Daoy (cell line): ENCODE results near the gene ST6GALNAC1. TPM values are rescaled to one million over a fixed set of nuclear protein-coding genes. Genes with fewer than 3 reads are reported as not detected.
A peak's percentile ranks its signal among the peaks of the same experiment; 100 is the strongest.
"Not testable (repeated sequence)": the region's sequence is repeated elsewhere in the genome, so short reads cannot be mapped to it uniquely, and the experiment has no call there.

Source experiments
- DNase-seq: peaks from one replicate; pipeline ENCODE4 v3.0.0-alpha.2; 2015; ENCODE audit warnings: low read depth
- total RNA-seq: library from RNA; depleted of rRNA; stranded (reverse); fragments of >200 nt; shearing (Covaris generic); gene quantifications from 2 replicates; pipeline ENCODE4 v1.2.3, GENCODE V29; 2014

Gene ST6GALNAC1
- total RNA-seq, 1 experiment from 2014 or later: not detected

DNA sequence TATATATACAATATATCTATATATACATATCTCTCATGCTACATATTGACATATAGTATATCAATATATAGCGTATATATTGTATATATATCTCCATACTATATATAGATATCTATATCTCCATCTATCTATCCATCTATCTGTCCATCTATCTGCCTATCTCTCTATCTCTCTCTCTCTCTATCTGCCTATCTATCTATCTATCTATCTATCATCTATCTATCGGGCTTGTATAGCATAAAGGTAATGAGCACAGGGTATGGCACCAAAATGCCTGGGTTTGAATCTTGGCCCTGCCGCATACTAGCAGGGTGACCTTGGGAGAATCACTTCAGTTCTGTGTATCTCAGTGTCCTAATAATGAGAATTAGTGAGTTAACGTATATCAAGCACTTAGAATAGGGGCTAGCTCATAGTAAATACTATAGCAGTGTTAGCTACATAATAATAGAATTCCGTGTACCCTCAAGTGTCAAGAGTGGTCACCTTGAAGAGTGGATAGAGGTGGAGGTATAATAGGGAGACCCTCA lies 1.5 kb downstream of the ST6GALNAC1 start:
- no peak for DNase-seq

- no peak for DNase-seq
Observed at GRCh38 chr17:76641501-76641900, 2.1 kb downstream of the ST6GALNAC1 start.

DNA sequence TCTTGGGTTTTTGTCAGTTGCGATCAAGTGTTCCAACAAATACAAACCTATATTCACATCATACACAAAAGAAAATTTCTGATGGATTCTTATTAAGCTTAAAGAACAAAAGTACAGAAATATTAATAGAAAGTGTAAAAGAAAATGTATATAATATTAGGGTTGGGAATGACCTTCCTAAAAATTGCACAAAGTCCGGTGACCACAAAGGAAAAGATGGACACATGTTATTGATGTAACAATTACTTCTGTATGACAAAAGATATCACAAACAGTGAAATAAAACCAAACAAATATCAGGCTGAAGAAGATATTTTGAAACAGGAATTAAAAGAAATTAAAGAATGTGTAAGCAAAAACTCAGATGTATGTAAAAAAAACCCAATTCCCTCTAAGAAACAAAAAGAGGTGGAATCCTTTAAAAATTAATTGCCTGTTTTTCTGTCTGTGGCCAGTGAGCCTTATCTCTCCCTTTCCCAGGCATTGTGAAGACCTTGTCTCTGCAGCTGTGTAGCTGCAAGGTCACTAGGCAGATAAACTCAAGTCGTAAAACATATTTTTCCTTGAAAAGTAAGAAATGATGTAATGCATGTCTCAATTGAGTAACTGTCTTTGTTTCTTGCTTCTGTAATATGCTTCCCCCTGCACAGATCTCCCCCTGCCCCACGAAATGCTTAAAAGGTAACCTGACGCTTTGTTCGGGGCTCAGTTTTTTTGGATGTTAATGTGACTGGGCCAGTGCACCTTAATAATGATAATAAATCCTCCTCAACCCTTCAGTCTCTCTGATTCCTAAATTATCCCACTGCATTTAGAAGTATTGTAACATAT lies 2.8 kb downstream of the ST6GALNAC1 start:
- no peak for DNase-seq

- DNase-seq: no peak
Observed at GRCh38 chr17:76638263-76638662, 5.3 kb downstream of the ST6GALNAC1 start.

GRCh38 chr17:76636486-76637206 lies 6.9 kb downstream of the ST6GALNAC1 start:
- DNase-seq: not testable (repeated sequence)

DNA sequence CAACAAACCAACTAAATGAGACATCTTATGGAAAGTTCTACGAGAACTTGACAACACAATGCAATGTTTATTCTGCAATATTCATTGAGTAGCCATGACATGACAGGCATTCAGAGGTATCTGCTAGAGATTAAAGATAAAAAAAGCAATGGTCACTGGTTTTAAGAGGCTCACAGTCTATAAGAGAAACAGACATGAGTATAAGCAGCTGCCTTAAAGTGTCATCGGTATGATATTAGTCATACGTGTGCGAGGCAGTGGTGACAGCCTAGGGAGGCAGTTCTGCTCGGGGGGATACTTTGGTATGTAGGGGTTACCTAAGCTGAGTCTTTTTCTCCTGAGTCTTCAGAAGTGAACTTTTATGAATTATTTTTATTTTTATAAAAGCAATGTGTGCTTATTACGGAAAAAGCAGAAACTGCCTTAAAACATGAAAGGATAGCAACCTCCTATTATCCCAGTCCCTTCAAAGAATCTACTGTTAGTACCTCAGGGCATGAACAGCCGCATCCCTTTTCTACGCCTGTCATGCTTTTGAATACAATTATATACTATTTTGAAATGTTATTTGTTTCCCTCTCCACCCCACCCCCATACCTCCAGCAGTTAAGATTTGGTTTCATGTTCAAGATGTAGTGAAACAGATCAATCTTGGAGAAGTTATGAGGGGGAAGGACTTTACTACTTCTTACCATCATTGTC lies 7.7 kb downstream of the ST6GALNAC1 start:
- DNase-seq: no peak

DNA sequence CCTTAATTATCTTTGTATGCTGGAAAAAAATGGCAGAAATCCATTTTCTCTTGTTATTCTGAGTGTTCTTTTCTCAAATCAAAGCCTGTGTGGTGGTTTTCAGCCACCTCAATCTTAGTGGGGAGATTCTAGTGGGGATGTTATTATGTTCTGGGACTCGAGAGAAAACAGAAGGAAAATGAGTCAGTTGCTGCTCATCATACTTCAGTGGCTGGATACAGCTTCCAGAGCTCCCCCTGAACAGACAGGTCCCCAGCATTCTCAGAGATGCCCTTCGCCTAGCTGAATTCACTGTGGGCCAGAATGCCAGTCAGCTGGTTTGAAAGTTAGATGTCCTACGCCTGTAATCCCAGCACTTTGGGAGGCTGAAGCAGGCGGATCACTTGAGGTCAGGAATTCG lies 8.5 kb downstream of the ST6GALNAC1 start:
- DNase-seq: peak; percentile 33

- no peak for DNase-seq
Observed at GRCh38 chr17:76633628-76634328, 9.8 kb downstream of the ST6GALNAC1 start.

- no peak for DNase-seq
Observed at GRCh38 chr17:76631821-76632565, 11.6 kb downstream of the ST6GALNAC1 start.

GRCh38 chr17:76630151-76630550 lies 13.4 kb downstream of the ST6GALNAC1 start:
- DNase-seq: no peak

- DNase-seq: no peak
Observed at GRCh38 chr17:76627510-76627909, 16.0 kb downstream of the ST6GALNAC1 start.

DNA sequence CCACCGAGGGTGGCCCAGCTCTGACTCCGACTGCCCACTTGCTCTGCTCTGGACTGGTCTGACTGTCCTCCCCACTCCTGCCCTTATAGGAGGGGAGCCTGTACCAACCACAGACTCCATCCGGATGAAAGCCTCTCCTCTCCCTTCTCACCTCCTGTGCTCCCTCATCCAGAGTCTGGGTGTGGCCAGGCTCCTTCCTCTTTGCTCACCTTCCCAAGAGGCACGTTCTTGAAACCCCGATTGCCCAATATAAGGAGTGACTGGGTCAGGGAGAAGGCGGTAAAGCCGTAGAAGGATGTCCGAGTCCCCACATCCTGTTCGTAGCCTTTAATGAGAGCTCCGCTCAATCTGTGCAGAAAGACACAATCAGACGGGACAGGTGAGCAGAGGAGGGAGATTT lies 17.1 kb downstream of the ST6GALNAC1 start:
- no peak for DNase-seq

- DNase-seq: no peak
Observed at GRCh38 chr17:76625496-76625895, 18.1 kb downstream of the ST6GALNAC1 start.

- DNase-seq: peak; percentile 72
Observed at GRCh38 chr17:76623271-76624146, 20.0 kb downstream of the ST6GALNAC1 start.

DNA sequence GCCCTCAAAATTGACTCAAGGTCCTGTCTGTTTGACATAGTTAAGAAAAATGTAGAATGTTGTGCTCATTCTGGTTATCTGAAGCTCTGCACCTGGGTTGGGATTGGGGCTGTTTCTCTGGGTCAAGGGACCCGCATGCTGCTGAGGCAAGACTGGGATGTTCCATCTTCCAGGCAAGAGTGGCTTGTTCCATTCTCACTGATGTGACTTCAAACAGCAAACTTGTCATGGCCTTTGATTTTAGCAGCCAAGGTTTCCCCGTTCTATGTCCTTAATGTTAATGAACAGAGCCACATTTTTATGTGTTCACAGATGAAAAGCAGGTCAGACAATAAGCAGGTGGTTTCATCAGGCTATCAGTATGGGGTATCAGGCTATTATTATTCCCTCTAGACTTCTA lies 25.7 kb downstream of the ST6GALNAC1 start:
- no peak for DNase-seq

DNA sequence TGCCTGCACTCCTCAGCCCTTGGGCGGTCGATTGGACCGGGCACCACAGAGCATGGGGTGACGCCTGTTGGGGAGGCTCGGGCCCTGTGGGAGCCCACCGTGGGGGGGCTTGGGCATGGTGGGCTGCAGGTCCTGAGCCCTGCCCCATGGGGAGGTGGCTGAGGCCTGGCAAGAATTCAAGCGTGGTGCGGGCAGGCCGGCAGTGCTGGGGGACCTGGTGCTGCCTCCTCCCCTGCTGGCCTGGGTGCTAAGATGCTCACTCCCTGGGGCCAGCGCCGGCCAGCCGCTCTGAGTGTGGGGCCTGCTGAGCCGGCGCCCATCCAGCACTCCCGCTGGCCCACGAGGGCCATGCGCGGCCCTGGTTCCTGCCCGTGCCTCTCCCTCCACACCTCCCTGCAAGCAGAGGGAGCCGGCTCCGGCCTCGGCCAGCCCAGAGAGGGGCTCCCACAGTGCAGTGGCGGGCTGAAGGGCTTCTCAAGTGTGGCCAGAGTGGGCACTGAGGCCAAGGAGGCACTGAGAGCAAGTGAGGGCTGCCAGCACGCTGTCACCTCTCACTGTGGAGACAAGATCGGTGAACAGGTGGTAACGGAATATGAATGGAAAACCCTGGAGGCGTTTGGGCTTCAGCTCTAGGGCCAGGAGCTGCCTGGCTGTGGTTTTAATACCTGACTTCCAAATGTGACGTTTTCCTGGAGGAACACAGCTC lies 28.5 kb downstream of the ST6GALNAC1 start:
- DNase-seq: no peak

- not testable (repeated sequence) for DNase-seq
Observed at GRCh38 chr17:76614064-76614759, 29.3 kb downstream of the ST6GALNAC1 start.
